Measurements from ENCODE around the gene TNS3.

- TF ChIP-seq CTCF (IDR thresholded peaks at IDR 0.05; ENCODE audit: low read depth, low read length) (no peak), MYC (IDR thresholded peaks at IDR 0.05; ENCODE audit: low read depth, low read length) (no peak)
These were observed 239.4 kb downstream of the TNS3 start for GRCh38 chr7:47342296-47343060.
